Endodermal cell (in vitro differentiated cells): ENCODE results near the gene VPS13D. TPM values are rescaled to one million over a fixed set of nuclear protein-coding genes. Genes with fewer than 3 reads are reported as not detected.

Source experiments
- DNase-seq: peaks from one replicate; pipeline ENCODE4 v3.0.0-alpha.2; 2017
- H3K27ac ChIP-seq: 2 replicates; pipeline ENCODE4 v1.5.1; 2013; ENCODE audit warnings: mild to moderate bottlenecking, low read depth, low read length, moderate library complexity
- H3K27me3 ChIP-seq: 2 replicates; pipeline ENCODE4 v1.6.1; 2013; ENCODE audit warnings: mild to moderate bottlenecking, low read length, moderate library complexity; ENCODE audit not compliant: insufficient read depth, control insufficient read depth, poor library complexity, severe bottlenecking
- H3K36me3 ChIP-seq: 2 replicates; pipeline ENCODE4 v1.7.0; 2013; ENCODE audit warnings: mild to moderate bottlenecking, low read length, moderate library complexity; ENCODE audit not compliant: control insufficient read depth, insufficient read depth
- H3K4me1 ChIP-seq: one replicate; pipeline ENCODE4 v1.7.0; 2013; ENCODE audit warnings: low read length; ENCODE audit not compliant: control insufficient read depth, insufficient read depth
- H3K4me3 ChIP-seq: 2 replicates; pipeline ENCODE4 v1.5.1; 2013; ENCODE audit warnings: mild to moderate bottlenecking, low read length, moderate library complexity
- H3K9ac ChIP-seq: 2 replicates; pipeline ENCODE4 v1.6.1; 2013; ENCODE audit warnings: mild to moderate bottlenecking, low read length, moderate library complexity; ENCODE audit not compliant: poor library complexity, severe bottlenecking; ENCODE audit errors: extremely low read depth
- H3K9me3 ChIP-seq: 2 replicates; pipeline ENCODE4 v1.6.1; 2013; ENCODE audit warnings: mild to moderate bottlenecking, low read length, moderate library complexity; ENCODE audit not compliant: control insufficient read depth
- H3K27ac Mint-ChIP-seq: 2 replicates; pipeline ENCODE4 v1.8.0; 2020; ENCODE audit warnings: mixed read lengths
- H3K27me3 Mint-ChIP-seq: 2 replicates; pipeline ENCODE4 v1.8.0; 2021; ENCODE audit warnings: mild to moderate bottlenecking, mixed read lengths; ENCODE audit not compliant: insufficient read depth
- H3K36me3 Mint-ChIP-seq: 2 replicates; pipeline ENCODE4 v1.8.0; 2020; ENCODE audit warnings: low read depth, mixed read lengths
- H3K4me1 Mint-ChIP-seq: 2 replicates; pipeline ENCODE4 v1.8.0; 2020; ENCODE audit warnings: mixed read lengths
- H3K4me3 Mint-ChIP-seq: 2 replicates; pipeline ENCODE4 v1.8.0; 2020; ENCODE audit warnings: mild to moderate bottlenecking, moderate library complexity, mixed read lengths
- H3K9me3 Mint-ChIP-seq: 2 replicates; pipeline ENCODE4 v1.8.0; 2020; ENCODE audit warnings: mild to moderate bottlenecking, mixed read lengths
- WGBS, 2 experiments: methylation state at CpG; one replicate each; pipeline versions ENCODE4 v1.1.5 to v1.1.7; 2013; ENCODE audit warnings: missing lambda C conversion rate in 2 of 2, mixed read lengths in 1 of 2; ENCODE audit not compliant: insufficient coverage in 1 of 2, insufficient read length in 1 of 2; 5-methylcytosine and 5-hydroxymethylcytosine counted together
- total RNA-seq, 2 donors: library from RNA; stranded (reverse); fragmentation: NEBNext Ultra II Directional in 1 of 2; extraction: Animal tissue kit (Norgen Biotek cat#: 25700) in 1 of 2; gene quantifications; 2 replicates in 1 of 2; 3 replicates in 1 of 2; pipeline ENCODE4 v1.2.1, GENCODE V29; 2021
- TF ChIP-seq, protein P1 (sequence below): fragments of 200-600 bp; sonication (generic); conservative IDR thresholded peaks from 2 replicates; pipeline ENCODE4 v1.5.0; 2021; ENCODE audit warnings: antibody characterized with exemption, mild to moderate bottlenecking

VPS13D gene
- total RNA-seq, 2 donors from 2014 or later = 32.5 to 36.7 TPM

DNA sequence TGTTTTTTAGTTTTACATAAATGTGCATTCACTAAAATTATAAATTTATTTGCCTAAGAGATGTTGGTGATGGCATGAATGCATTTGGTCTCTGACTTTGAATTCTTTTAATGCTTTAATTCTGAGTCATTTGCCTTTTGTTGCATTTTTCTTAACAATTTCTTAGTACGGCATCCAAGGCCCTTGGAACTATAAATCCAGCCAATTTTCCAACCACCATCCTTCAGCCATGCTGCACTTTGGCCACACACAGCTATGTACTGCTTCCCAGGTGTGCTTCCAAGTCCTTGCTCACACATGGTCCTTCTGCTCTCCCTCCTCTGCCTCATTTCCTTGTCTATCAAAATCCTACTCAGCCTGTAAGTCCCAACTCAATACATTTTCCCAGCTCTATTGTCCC, 227.1 kb downstream of the VPS13D start:
- H3K4me1 Mint-ChIP-seq = peaks cover 26% of the 10 kb centered on the region
- no peak overlapping the region for H3K27ac Mint-ChIP-seq
- no peak overlapping the region for H3K9ac ChIP-seq
- no peaks in the 10 kb centered on the region for H3K9me3 Mint-ChIP-seq
- no peak overlapping the region for H3K4me3 Mint-ChIP-seq
- H3K4me1 ChIP-seq = peaks cover 3% of the 10 kb centered on the region
- H3K27ac ChIP-seq = no peak overlapping the region
- no peak overlapping the region for H3K4me3 ChIP-seq
- 92 to 100% methylated on average over 1 of the region's 1 CpG for WGBS, 2 experiments
- H3K27me3 Mint-ChIP-seq = peaks cover 4% of the 10 kb centered on the region
- H3K9me3 ChIP-seq = no peaks in the 10 kb centered on the region
- peaks cover 6% of the 10 kb centered on the region for H3K36me3 Mint-ChIP-seq
- H3K36me3 ChIP-seq = peaks cover 5% of the 10 kb centered on the region
- H3K27me3 ChIP-seq = no peaks in the 10 kb centered on the region
- TF ChIP-seq, protein P1, sequence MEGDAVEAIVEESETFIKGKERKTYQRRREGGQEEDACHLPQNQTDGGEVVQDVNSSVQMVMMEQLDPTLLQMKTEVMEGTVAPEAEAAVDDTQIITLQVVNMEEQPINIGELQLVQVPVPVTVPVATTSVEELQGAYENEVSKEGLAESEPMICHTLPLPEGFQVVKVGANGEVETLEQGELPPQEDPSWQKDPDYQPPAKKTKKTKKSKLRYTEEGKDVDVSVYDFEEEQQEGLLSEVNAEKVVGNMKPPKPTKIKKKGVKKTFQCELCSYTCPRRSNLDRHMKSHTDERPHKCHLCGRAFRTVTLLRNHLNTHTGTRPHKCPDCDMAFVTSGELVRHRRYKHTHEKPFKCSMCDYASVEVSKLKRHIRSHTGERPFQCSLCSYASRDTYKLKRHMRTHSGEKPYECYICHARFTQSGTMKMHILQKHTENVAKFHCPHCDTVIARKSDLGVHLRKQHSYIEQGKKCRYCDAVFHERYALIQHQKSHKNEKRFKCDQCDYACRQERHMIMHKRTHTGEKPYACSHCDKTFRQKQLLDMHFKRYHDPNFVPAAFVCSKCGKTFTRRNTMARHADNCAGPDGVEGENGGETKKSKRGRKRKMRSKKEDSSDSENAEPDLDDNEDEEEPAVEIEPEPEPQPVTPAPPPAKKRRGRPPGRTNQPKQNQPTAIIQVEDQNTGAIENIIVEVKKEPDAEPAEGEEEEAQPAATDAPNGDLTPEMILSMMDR = no peak
- no peak for DNase-seq

DNA sequence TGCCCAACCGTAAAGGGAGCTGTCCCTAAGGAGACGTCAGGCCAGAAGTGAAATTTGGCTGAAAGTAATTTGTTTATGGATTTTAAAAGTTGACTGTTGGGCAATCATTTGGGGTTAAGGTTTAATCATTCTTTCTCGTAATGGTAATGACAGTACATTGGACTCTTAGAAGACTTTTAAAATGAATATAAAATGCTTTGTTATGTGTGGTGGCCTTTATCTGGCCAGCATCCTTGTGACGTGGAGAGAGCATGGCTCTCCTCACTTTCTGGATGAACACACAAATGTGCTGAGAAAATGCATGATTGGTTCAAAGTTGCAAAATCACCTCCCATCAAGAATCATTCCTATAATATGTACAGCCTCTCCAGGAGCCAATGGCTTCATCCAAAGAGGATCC, 227.9 kb downstream of the VPS13D start:
- H3K27ac Mint-ChIP-seq = no peak overlapping the region
- no peaks in the 10 kb centered on the region for H3K9me3 ChIP-seq

DNA sequence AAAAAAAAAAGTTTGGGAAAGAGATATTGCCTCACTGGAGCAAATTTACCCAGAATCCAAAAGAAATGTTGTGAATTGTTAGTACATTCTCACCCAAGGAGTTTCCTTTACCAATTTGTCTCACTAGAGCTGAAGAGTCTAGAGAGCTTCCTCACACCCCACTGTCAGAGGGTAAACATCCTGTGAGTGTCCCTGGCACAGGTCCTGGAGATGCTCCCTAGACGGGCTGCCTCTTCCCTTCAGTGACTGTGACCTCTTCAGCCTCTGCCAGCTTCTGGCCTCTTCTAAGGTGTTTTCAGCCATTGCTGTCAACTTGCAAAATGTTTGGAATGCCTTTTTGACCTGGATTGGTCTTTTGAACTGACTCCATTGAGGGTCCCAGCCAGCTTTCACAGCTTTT, 228.7 kb downstream of the VPS13D start:
- H3K36me3 Mint-ChIP-seq = peaks cover 13% of the 10 kb centered on the region
- H3K4me3 ChIP-seq = no peak overlapping the region
- no peak overlapping the region for H3K9ac ChIP-seq
- H3K36me3 ChIP-seq = peaks cover 5% of the 10 kb centered on the region
- no peaks in the 10 kb centered on the region for H3K9me3 ChIP-seq
- 89 to 100% methylated on average over 1 of the region's 1 CpG for WGBS, 2 experiments
- H3K27me3 Mint-ChIP-seq = peaks cover 2% of the 10 kb centered on the region
- TF ChIP-seq, protein P1 = no peak
- peaks cover 21% of the 10 kb centered on the region for H3K4me1 Mint-ChIP-seq
- peaks cover 3% of the 10 kb centered on the region for H3K4me1 ChIP-seq
- H3K27me3 ChIP-seq = no peaks in the 10 kb centered on the region
- no peak for DNase-seq
- H3K4me3 Mint-ChIP-seq = no peak overlapping the region
- no peak overlapping the region for H3K27ac ChIP-seq
- no peaks in the 10 kb centered on the region for H3K9me3 Mint-ChIP-seq
- H3K27ac Mint-ChIP-seq = no peak overlapping the region

More for the DNA sequence above, 227.9 kb downstream of the VPS13D start:
- Mint-ChIP-seq H3K4me3 (no peak overlapping the region), H3K9me3 (no peaks in the 10 kb centered on the region), H3K4me1 (peaks cover 26% of the 10 kb centered on the region), H3K36me3 (peaks cover 9% of the 10 kb centered on the region), H3K27me3 (no peaks in the 10 kb centered on the region)
- no peak for DNase-seq
- Histone ChIP-seq H3K27ac (no peak overlapping the region), H3K4me1 (peaks cover 3% of the 10 kb centered on the region), H3K4me3 (no peak overlapping the region), H3K9ac (no peak overlapping the region), H3K27me3 (no peaks in the 10 kb centered on the region), H3K36me3 (peaks cover 5% of the 10 kb centered on the region)
- WGBS, 2 experiments = 95 to 100% methylated on average over 2 to 4 of the region's 4 CpGs
- TF ChIP-seq, protein P1 = no peak
